ENCODE data around the gene DLG2. TPM values are rescaled to one million over a fixed set of nuclear protein-coding genes. Genes with fewer than 3 reads are reported as not detected.

Gene DLG2
- total and polyA plus RNA-seq, 2 of the 4 experiments (the other 2 are of a cell fraction), result 0.31 to 0.36 TPM

DNA sequence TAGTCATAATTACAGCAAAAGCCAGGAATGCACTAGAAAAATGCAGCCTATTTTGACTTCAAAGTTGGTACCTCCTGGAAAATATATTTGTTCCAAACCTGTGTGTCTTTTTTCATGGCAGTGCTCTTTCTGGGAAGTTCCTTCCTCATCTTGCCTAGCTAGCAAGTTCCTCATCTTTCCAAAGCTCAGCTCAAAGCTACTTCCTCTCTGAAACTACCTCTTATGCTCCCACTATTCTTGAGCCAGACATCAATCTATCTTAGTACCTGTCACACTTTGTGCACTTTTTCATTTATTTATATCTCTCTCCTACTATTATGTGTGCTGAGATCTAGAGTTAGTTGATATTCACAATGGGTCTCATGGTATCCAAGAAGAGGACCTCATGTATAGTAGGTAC is 2149.4 kb downstream of the DLG2 start:
- Histone ChIP-seq H3K14ac (replicated peaks; ENCODE audit: low read depth, low read length) (no peak overlapping the region), H3K4ac (ENCODE audit: low read depth, low read length) (no peak overlapping the region), H3K9me3 (ENCODE audit: control insufficient read depth, insufficient read depth, low read length) (no peaks in the 10 kb centered on the region), H3K18ac (ENCODE audit: low read depth, low read length) (no peak overlapping the region), H3K27me3 (ENCODE audit: control insufficient read depth, insufficient read depth, low read length) (no peaks in the 10 kb centered on the region), H2BK5ac (ENCODE audit: low read depth, low read length, poor library complexity, severe bottlenecking) (no peak overlapping the region), H2BK120ac (ENCODE audit: low read depth, low read length) (no peak overlapping the region), H3K79me1 (ENCODE audit: low read depth in 1 of 2, low read length in 2 of 2) (no peaks in the 10 kb centered on the region), H2BK15ac (ENCODE audit: low read depth, low read length) (no peak overlapping the region), H3K56ac (ENCODE audit: extremely low read depth, insufficient read depth, low read length) (no peak overlapping the region), H3K9ac (ENCODE audit: low read depth, low read length) (no peak overlapping the region), H4K20me1 (ENCODE audit: insufficient read depth, low read length) (no peaks in the 10 kb centered on the region), H2AK5ac (ENCODE audit: low read depth, low read length) (no peak overlapping the region), H3K9me1 (ENCODE audit: insufficient read depth, low read length) (no peaks in the 10 kb centered on the region), H3K4me3 (ENCODE audit: insufficient read depth, low read depth, low read length) (no peak overlapping the region), H4K8ac (ENCODE audit: low read depth in 2 of 2, low read length in 2 of 2) (no peak overlapping the region), H3K4me1 (ENCODE audit: control insufficient read depth, insufficient read depth, low read length) (no peaks in the 10 kb centered on the region), H4K91ac (ENCODE audit: insufficient read depth, low read depth, low read length) (no peak overlapping the region), H2AFZ (replicated peaks; ENCODE audit: low read length, poor library complexity) (no peak overlapping the region), H4K5ac (ENCODE audit: low read depth, low read length) (no peak overlapping the region), H3K23ac (ENCODE audit: low read depth, low read length) (no peak overlapping the region), H3K4me2 (ENCODE audit: low read depth, low read length) (no peak overlapping the region), H2AK9ac (replicated peaks; ENCODE audit: low read depth, low read length, poor library complexity) (no peak overlapping the region), H3K36me3 (ENCODE audit: control insufficient read depth, insufficient read depth, low read length) (no peaks in the 10 kb centered on the region), H2BK20ac (ENCODE audit: low read depth, low read length) (no peak overlapping the region), H3K27ac (ENCODE audit: insufficient read depth, low read length) (no peak overlapping the region)
- in situ Hi-C loops (cut with MboI; ENCODE audit: low sequenced_read_pairs), result no loop called here
- dilution Hi-C loops (cut with HindIII; ENCODE audit: low sequenced_read_pairs, unreplicated experiment), result no loop called here
- no peak for TF ChIP-seq FOS (IDR thresholded peaks at IDR 0.05; ENCODE audit: low read depth, low read length)
- TF ChIP-seq RCOR1 (IDR thresholded peaks at IDR 0.05; ENCODE audit: insufficient replicate concordance, low read length), result no peak
- TF ChIP-seq BHLHE40 (IDR thresholded peaks at IDR 0.05; ENCODE audit: low read depth, low read length), result no peak
- no TSS peak for BruUV-seq (replicated peaks)
- DNase-seq (no peak), ATAC-seq (ENCODE audit: low read depth) (no peak)
- POLR2A ChIA-PET (ENCODE audit: unreplicated experiment), result no interaction called here
- CTCF ChIA-PET, result no interaction called here
- intact Hi-C loops (cut with micrococcal nuclease), result no loop called here

Data from IMR-90 (cell line).